HG03520 (cell line): ENCODE data around the gene DUS3L.

Experiments used
- ATAC-seq: cut with Tn5 transposase; IDR thresholded peaks from one replicate; pipeline ENCODE4 v1.9.1; 2021; ENCODE audit warnings: mild to moderate bottlenecking, moderate library complexity; ENCODE audit not compliant: unreplicated experiment

DUS3L gene

GRCh38 chr19:5822181-5822844 is 31.4 kb upstream of the DUS3L start:
- ATAC-seq = no peak

GRCh38 chr19:5821521-5822180 is 30.7 kb upstream of the DUS3L start:
- ATAC-seq = no peak

- no peak for ATAC-seq
Measured at GRCh38 chr19:5820785-5821184, 29.8 kb upstream of the DUS3L start.

- ATAC-seq = no peak
Measured at GRCh38 chr19:5818594-5818993, 27.6 kb upstream of the DUS3L start.

GRCh38 chr19:5817218-5817617 is 26.3 kb upstream of the DUS3L start:
- ATAC-seq = no peak

GRCh38 chr19:5814852-5815246 is 23.9 kb upstream of the DUS3L start:
- ATAC-seq = no peak

GRCh38 chr19:5814123-5814851 is 23.3 kb upstream of the DUS3L start:
- no peak for ATAC-seq

- ATAC-seq = no peak
Measured at GRCh38 chr19:5811117-5811516, 20.2 kb upstream of the DUS3L start.

GRCh38 chr19:5809469-5809868 is 18.5 kb upstream of the DUS3L start:
- no peak for ATAC-seq

GRCh38 chr19:5809053-5809452 is 18.1 kb upstream of the DUS3L start:
- ATAC-seq = no peak

- ATAC-seq = no peak
Measured at GRCh38 chr19:5808120-5808816, 17.3 kb upstream of the DUS3L start.

GRCh38 chr19:5806905-5807304 is 15.9 kb upstream of the DUS3L start:
- no peak for ATAC-seq

GRCh38 chr19:5806133-5806489 is 15.1 kb upstream of the DUS3L start:
- no peak for ATAC-seq

- no peak for ATAC-seq
Measured at GRCh38 chr19:5805462-5806132, 14.6 kb upstream of the DUS3L start.

- ATAC-seq = no peak
Measured at GRCh38 chr19:5804516-5805461, 13.8 kb upstream of the DUS3L start, which contains the start of gene NRTN. NRTN (plus strand) TSS chr19:5805067; CDS start chr19:5824166, 19,099 bp downstream.

GRCh38 chr19:5803752-5804515 is 13.0 kb upstream of the DUS3L start:
- ATAC-seq = peak; percentile 77

- no peak for ATAC-seq
Measured at GRCh38 chr19:5803441-5803751, 12.4 kb upstream of the DUS3L start.

- ATAC-seq = no peak
Measured at GRCh38 chr19:5801796-5802619, 11.0 kb upstream of the DUS3L start.
